C4-2B (cell line): ENCODE results near the gene UCP3.

Experiments used
- H3K27ac ChIP-seq: fragments of 450-650 bp; 2 replicates; pipeline ENCODE4 v1.5.1; 2017
- ZFX ChIP-seq: fragments of 450-650 bp; IDR thresholded peaks from 2 replicates; pipeline ENCODE4 v1.6.1; 2017
- TF ChIP-seq, protein P1 (sequence below): fragments of 450-650 bp; conservative IDR thresholded peaks from 2 replicates; pipeline ENCODE4 v1.5.1; 2017; ENCODE audit warnings: mild to moderate bottlenecking

The UCP3 gene

GRCh38 chr11:74004046-74004695 lies 4.7 kb downstream of the UCP3 start:
- TF ChIP-seq ZFX, result no peak
- TF ChIP-seq, protein P1, sequence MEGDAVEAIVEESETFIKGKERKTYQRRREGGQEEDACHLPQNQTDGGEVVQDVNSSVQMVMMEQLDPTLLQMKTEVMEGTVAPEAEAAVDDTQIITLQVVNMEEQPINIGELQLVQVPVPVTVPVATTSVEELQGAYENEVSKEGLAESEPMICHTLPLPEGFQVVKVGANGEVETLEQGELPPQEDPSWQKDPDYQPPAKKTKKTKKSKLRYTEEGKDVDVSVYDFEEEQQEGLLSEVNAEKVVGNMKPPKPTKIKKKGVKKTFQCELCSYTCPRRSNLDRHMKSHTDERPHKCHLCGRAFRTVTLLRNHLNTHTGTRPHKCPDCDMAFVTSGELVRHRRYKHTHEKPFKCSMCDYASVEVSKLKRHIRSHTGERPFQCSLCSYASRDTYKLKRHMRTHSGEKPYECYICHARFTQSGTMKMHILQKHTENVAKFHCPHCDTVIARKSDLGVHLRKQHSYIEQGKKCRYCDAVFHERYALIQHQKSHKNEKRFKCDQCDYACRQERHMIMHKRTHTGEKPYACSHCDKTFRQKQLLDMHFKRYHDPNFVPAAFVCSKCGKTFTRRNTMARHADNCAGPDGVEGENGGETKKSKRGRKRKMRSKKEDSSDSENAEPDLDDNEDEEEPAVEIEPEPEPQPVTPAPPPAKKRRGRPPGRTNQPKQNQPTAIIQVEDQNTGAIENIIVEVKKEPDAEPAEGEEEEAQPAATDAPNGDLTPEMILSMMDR, result no peak
- no peak overlapping the region for H3K27ac ChIP-seq

DNA sequence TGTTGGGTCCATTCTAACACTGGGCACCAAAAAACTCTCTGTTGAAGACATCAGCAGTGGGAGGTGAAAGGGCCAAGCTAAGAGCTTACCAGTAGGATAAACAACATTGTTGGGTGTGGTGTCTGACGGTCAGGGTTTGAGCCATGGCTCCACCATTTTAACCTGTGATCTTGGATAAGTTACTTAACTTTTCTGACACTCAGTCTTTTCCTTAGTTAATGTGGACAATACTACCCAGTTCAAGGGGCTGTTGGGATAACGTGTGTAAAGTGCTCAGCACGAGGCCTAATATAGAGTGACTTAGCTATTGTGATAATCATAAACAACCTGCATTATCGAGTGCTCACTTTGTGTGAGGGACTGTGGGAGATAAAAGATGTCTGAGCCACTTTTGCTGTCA lies 6.1 kb downstream of the UCP3 start:
- no peak overlapping the region for H3K27ac ChIP-seq
- no peak for TF ChIP-seq ZFX
- TF ChIP-seq, protein P1, result no peak

DNA sequence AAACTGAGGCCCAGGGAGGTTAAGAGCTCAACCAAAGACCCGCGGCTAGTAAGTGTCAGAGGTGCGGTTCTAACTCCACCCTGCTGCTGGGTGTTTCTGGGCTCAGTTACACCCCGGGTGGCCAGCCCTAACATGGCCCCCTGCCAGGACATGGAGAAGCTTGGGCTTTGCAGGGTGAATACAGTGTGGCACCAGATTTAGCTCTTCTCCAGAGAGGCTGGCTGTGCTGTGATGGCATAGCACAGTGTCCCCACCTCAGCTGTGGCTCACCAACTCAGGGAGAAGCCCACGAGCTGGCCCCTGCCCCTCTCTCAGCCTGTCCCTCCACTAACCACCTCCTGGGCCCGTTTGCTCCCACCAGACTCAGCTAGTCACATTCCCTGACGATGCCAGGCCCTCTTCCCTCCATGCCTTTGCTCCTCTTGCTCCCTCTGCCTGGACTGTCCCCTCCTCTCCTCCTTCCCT lies 7.0 kb downstream of the UCP3 start:
- TF ChIP-seq, protein P1, result no peak
- TF ChIP-seq ZFX, result no peak
- H3K27ac ChIP-seq, result no peak overlapping the region

DNA sequence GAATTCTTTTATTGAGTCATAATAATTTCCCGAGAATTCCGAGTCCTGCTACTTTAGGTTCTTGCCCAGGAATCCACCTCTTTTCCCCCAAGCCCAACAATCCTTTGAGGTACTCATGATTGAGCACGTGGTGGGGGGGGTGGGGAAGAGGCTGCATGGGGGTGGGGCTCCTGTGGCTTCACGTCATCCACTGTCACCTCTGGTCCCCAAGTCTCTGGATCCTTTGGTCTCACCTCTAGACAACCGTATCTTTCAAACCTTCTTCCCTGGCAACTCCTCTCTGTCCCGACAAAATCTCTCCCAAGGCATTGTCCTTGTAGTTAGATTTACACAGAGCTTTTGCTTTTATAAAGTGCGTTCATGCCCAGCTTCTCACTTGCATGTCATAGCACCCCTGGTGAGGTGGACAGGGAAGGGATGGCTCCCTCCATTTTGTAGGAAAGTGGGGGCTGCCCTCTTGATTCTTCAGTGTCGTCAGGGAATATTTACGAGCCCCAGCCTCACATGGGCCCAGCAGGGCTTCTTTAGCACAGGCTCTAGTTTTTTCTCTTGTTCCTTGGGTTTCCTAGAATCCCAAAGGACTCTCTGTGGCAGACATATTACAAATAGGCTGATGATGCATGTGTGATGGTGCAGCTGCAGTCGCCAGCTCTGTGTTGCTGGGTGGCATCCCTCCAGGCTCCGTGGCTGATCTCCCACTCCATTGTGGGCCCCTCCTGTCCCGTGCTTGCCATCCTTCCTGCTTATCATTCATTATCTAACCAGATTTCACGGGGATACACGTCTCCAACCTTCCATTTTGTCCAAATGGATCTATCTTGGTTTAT lies 8.4 kb downstream of the UCP3 start:
- H3K27ac ChIP-seq, result no peak overlapping the region
- TF ChIP-seq, protein P1, result no peak
- TF ChIP-seq ZFX, result no peak

- TF ChIP-seq, protein P1, result no peak
- no peak overlapping the region for H3K27ac ChIP-seq
Measured at GRCh38 chr11:73999581-74000306, 9.1 kb downstream of the UCP3 start.

- TF ChIP-seq, protein P1, result no peak
- no peak for TF ChIP-seq ZFX
Measured at GRCh38 chr11:73998846-73999575, 9.9 kb downstream of the UCP3 start.

More at GRCh38 chr11:73998846-73999575, 9.9 kb downstream of the UCP3 start:
- no peak overlapping the region for H3K27ac ChIP-seq
